NCI-H1694 treated with DMSO at 0.1 percent for 48 hours (cell line): ENCODE results near the gene NDC80.

Experiments
- DNase-seq: peaks from one replicate; lab custom pipeline; 2025; lab: John Stamatoyannopoulos, UW

The NDC80 gene

DNA sequence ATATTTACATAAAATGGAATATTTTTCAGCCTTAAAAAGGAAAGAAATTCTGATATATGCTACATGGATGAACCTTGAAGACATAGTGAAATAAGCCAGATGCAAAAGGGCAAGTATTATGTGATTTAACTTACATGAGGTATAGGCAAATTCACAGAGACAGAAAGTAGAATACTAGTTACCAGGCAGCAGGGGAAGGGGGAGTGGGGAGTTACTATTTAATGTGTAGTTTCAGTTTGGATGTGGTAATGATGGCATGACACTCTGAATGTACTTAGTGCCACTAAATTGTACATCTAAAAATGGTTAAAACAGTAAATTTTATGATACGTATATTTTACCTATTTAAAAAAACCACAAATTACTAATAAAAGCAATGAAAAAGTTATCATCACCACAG lies 12.1 kb upstream of the NDC80 start:
- no peak for DNase-seq

GRCh38 chr18:2564373-2564772 lies 7.0 kb upstream of the NDC80 start:
- no peak for DNase-seq

- DNase-seq: no peak
Measured at GRCh38 chr18:2568129-2568528, 3.2 kb upstream of the NDC80 start.

DNA sequence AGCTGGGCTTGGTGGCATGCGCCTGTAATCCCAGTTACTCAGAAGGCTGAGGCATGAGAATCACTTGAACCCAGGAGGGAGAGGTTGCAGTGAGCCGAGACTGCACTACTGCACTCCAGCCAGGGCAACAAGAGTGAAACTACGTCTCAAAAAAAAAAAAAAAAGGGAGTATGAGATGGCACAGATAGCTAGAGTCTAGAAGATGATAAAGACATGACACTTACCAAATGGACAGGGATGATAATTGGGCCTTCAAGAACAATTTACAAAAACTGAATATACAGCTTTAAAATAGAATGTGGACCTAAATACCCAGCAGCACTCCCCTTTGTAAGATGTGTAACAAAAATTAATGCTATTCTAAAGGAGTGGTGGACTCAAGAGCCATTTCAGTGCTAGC lies 2.8 kb upstream of the NDC80 start:
- no peak for DNase-seq

GRCh38 chr18:2569338-2570207 lies 1.8 kb upstream of the NDC80 start:
- no peak for DNase-seq

DNA sequence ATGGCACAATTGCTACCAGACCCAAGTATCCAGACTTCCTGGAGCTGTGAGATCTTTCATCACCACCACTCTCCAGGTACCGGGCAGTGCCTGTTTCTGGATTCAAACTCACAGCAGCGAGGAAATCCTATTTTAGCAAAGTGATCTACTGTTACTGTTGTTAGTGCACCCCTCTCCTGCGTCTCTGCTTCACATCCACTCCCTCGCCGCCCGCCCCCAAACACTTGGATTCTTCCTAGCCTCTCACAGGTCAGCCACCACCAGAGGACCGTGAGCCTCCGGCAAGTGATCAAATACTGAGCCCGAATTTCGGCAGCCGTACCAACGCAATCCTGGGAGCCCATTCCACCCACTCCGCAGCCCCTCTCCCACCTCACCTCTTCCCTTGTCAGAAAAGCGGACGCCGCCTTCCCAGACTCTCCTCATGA lies 571 bp upstream of the NDC80 start:
- DNase-seq: peak; percentile 60

DNA sequence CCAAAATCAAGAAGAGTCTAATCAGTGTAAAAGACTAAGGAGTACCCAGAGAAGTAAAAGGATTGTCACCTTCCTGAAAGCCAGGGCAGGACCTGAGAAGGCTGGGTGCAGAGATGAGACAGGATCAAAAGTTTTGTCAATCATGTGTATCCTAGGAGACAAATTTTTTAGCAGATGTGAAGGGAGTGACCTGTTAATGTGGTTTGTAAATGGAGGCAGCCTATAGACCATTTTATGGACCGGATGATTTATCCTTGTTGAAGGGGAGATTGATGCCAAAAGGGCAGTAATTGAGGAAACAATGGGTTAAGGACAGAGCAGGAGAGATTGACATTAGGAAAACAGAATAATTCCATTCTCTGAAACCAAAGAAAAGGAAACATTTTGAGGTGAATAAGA lies 813 bp downstream of the NDC80 start:
- no peak for DNase-seq

DNA sequence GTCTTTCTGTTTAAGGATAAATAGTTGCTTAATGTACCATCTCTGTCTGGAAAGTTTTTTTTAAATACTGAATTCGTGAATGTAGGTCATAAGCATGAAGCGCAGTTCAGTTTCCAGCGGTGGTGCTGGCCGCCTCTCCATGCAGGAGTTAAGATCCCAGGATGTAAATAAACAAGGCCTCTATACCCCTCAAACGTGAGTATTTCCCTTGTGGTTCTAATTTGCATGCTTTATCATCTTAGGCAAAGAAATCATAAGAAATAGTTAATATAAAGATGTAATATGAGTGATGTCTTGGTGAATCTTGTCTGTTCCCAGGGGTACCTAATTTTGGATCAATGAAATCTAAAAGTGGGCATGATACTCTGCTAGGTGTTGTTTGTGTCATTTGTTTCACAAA lies 1.5 kb downstream of the NDC80 start:
- DNase-seq: no peak

GRCh38 chr18:2573408-2573807 lies 2.1 kb downstream of the NDC80 start:
- DNase-seq: no peak

DNA sequence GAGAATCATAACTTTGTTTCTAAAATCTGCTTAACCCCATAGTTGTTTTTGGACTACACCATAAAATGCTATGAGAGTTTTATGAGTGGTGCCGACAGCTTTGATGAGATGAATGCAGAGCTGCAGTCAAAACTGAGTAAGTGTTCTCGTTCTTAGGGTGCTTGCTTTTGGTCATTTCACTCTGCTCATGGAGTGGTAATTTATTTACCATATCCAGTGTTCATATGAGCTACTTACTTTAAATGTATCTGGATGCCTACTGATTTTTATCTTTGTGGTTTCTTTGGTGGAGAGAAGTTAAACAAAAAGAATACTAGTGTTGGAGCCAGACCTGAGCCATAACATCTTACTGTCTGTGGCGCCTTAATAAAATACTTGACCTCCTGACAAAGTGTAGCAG lies 16.4 kb downstream of the NDC80 start:
- DNase-seq: no peak

GRCh38 chr18:2588666-2589344 lies 17.4 kb downstream of the NDC80 start:
- DNase-seq: no peak

- no peak for DNase-seq
Measured at GRCh38 chr18:2589345-2590068, 18.1 kb downstream of the NDC80 start.

GRCh38 chr18:2590303-2590702 lies 18.9 kb downstream of the NDC80 start:
- DNase-seq: no peak

- no peak for DNase-seq
Measured at GRCh38 chr18:2597639-2598038, 26.3 kb downstream of the NDC80 start.

DNA sequence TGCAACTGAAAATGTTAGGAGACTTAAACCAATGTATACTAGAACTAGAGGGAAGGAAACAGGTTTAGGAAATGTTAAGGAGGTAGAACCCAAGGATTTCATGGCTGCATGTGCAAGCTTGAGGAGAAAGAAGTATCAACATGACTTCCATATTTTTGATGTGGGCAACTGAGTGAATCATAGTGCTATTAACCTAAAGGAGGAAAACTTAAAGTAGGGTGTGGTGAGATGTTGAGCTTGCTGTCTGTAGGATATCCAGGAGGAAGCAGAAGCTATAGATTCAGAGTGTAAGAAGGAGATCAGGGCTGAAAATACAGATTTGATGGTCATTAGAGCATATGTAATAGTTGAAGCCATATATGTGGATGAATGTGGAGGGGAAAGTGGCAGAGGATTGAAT lies 31.5 kb downstream of the NDC80 start:
- DNase-seq: no peak

DNA sequence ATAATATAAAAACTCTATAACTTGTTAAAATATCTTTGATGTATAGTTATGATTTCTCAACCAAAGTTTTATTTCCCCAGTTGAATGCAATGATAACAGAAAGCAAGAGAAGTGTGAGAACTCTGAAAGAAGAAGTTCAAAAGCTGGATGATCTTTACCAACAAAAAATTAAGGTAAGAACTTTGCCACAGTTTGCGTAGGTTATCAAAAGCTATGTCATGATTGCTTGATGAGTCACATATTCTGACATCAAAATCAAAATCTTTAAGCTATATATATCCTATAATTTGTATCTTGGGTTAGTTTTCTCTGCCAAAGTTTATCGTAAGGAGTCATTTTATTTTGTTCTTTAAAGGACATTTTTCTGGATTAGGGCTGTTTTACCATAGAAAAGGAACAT lies 35.0 kb downstream of the NDC80 start:
- DNase-seq: no peak

- no peak for DNase-seq
Measured at GRCh38 chr18:2609604-2610003, 38.2 kb downstream of the NDC80 start.

DNA sequence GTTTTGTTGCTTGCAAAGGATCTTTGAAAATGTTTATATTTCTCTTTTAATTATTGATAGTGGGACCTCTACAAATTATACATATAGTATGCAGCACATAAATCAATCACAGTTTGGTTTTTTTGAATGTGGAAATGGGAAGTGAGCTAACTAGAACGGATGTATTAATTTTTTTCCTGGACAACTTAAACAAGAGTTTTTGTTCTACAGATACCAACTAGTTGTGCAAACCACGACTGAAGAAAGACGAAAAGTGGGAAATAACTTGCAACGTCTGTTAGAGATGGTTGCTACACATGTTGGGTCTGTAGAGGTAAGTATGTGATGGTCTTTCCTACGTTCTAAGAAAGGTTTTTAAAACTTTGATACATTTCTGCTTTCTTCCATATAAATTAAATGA lies 39.2 kb downstream of the NDC80 start:
- no peak for DNase-seq

DNA sequence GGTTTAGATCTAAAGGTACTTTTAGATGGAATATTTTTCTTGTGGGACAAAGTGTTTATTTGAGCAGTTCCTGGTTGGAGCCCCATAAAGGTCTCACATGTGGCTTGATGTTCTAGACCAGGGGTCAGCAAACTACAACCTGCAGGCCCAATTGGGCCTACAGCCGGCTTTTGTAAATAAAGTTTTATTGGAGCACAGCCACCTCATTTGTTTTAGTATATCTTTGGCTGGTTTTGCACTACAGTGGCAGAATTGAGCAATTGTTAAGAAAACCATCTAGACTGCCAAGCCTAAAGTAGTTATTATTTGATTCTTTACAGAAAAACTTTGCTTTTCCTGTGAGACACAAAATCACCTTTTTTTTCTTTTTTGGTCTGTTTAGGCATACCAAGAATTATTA lies 41.6 kb downstream of the NDC80 start:
- DNase-seq: no peak

DNA sequence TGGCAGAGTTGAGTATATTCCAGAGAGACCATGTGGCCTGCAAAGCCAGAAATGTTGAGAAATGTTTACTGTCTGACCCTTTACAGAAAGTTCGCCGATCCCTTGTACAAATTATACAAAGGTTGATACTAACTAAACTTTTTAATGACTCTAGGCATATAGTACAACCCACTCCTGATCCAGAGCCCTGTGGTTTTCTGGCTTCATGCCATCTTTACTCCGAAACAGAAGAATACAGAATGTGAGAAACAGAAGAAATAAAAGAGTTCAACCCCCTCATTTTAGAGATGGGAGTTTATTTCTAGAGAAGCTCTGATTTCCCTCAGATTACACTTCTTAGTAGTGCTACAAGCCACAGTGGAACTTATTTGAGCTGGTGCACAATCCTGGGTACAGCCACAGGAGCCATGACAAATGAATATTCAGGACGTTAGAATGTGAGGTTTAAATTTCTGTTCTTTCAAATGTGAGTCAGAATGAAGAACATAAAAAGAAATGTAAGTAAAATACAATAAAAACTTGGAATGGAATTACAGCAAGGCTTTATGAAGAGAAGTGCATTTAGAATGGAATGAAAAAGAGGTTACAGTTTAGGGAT lies 46.1 kb downstream of the NDC80 start:
- DNase-seq: no peak

- no peak for DNase-seq
Measured at GRCh38 chr18:2618009-2618408, 46.7 kb downstream of the NDC80 start.

- no peak for DNase-seq
Measured at GRCh38 chr18:2625217-2625616, 53.9 kb downstream of the NDC80 start.
